K562 (cell line): ENCODE measurements around the gene SNUPN. TPM values are rescaled to one million over a fixed set of nuclear protein-coding genes. Genes with fewer than 3 reads are reported as not detected.

Experiments
- BRCA1 ChIP-seq, 2 experiments: fragments of 450-650 bp in 1 of 2; sonication (generic) in 1 of 2; formaldehyde crosslinking in 1 of 2; IDR thresholded peaks; 2 replicates each; pipeline versions ENCODE4 v1.5.0 to v1.6.1; 2017 to 2020; ENCODE audit warnings: mild to moderate bottlenecking in 1 of 2, missing genetic modification reagents in 1 of 2
- BRD4 ChIP-seq: fragments of 200-600 bp; sonication (generic); IDR thresholded peaks from 2 replicates; pipeline ENCODE4 v1.6.1; 2017; ENCODE audit warnings: inconsistent platforms
- BRD9 ChIP-seq: fragments of 450-650 bp; IDR thresholded peaks from 2 replicates; pipeline ENCODE4 v1.6.1; 2018; ENCODE audit warnings: low read depth; ENCODE audit not compliant: partially characterized antibody
- NEUROD1 ChIP-seq: fragments of 150-350 bp; IDR thresholded peaks from 2 replicates; pipeline ENCODE4 v1.6.1; 2014; ENCODE audit warnings: borderline replicate concordance, low read length, low read depth; ENCODE audit not compliant: partially characterized antibody
- RB1 ChIP-seq: fragments of 450-650 bp; IDR thresholded peaks from 2 replicates; pipeline ENCODE4 v1.6.1; 2017; ENCODE audit warnings: low read depth, mild to moderate bottlenecking
- SRSF9 ChIP-seq: fragments of 200-400 bp; formaldehyde crosslinking; IDR thresholded peaks from 2 replicates; pipeline ENCODE4 v1.6.1; 2017; ENCODE audit warnings: low read depth, low read length, borderline replicate concordance
- TAF15 ChIP-seq: fragments of 200-400 bp; formaldehyde crosslinking; IDR thresholded peaks from 2 replicates; pipeline ENCODE4 v1.6.1; 2017; ENCODE audit warnings: mild to moderate bottlenecking, low read depth, low read length, moderate library complexity
- TAL1 ChIP-seq: fragments of 450-650 bp; IDR thresholded peaks from 2 replicates; pipeline ENCODE4 v1.6.1; 2016; ENCODE audit warnings: mild to moderate bottlenecking
- XRCC4 ChIP-seq: IDR thresholded peaks from one replicate; pipeline ENCODE4 v1.6.1; 2011; ENCODE audit not compliant: insufficient read depth, insufficient read length; ENCODE audit errors: extremely low read depth
- ZNF146 ChIP-seq: IDR thresholded peaks from one replicate; pipeline ENCODE4 v1.6.1; 2018; ENCODE audit warnings: missing compliant biosample characterization; ENCODE audit not compliant: unreplicated experiment
- ZNF175 ChIP-seq: fragments of 200-800 bp; sonication (Bioruptor generic); IDR thresholded peaks from 2 replicates; pipeline ENCODE4 v1.6.1; 2016; ENCODE audit warnings: low read depth, mild to moderate bottlenecking, missing genetic modification characterization, missing compliant biosample characterization
- ZNF764 ChIP-seq: fragments of 250-450 bp; sonication (Bioruptor Pico); IDR thresholded peaks from 2 replicates; pipeline ENCODE4 v1.4.0; 2020; ENCODE audit warnings: low read depth, mild to moderate bottlenecking, moderate library complexity
- polyA plus RNA-seq, 8 experiments: library from polyadenylated mRNA; depleted of rRNA in 4 of 8; stranded (reverse) in 5 of 8; unstranded in 3 of 8; fragments of >200 nt; fragmentation: Nextera tagmentation in 2 of 8; fragmentation: Illumina TruSeq in 1 of 8; extraction: Ambion mirVana in 2 of 8; extraction: Trizol in 1 of 8; gene quantifications; 2 replicates each; pipeline versions ENCODE4 v1.2.1 to v1.2.3, GENCODE V29; 2011 to 2014; ENCODE audit warnings: inconsistent platforms in 1 of 8, missing spikeins in 1 of 8
- total RNA-seq, 7 experiments: library from RNA; depleted of rRNA in 6 of 7; stranded (reverse); fragments of >200 nt in 6 of 7; fragmentation: Illumina TruSeq in 2 of 7; extraction: Trizol in 2 of 7; gene quantifications; 2 replicates each; pipeline versions ENCODE4 v1.2.1 to v1.2.3, GENCODE V29; 2011 to 2021; ENCODE audit warnings: low replicate concordance in 1 of 7
- TF ChIP-seq, protein P1 (sequence below): IDR thresholded peaks from 2 replicates; pipeline ENCODE4 v1.6.1; 2011; ENCODE audit warnings: borderline replicate concordance, low read depth, mild to moderate bottlenecking, moderate library complexity, low read length; ENCODE audit not compliant: insufficient read depth, poor library complexity, severe bottlenecking
- TF ChIP-seq, protein P2 (sequence below): fragments of 450-650 bp; formaldehyde crosslinking; IDR thresholded peaks from 2 replicates; pipeline ENCODE4 v1.4.0; 2020; ENCODE audit warnings: mild to moderate bottlenecking, moderate library complexity
- TF ChIP-seq, protein P3 (sequence below): fragments of 250-450 bp; sonication (Bioruptor Pico); IDR thresholded peaks from 2 replicates; pipeline ENCODE4 v1.5.0; 2021; ENCODE audit warnings: mild to moderate bottlenecking, moderate library complexity
- TF ChIP-seq, protein P4 (sequence below): fragments of 450-650 bp; formaldehyde crosslinking; conservative IDR thresholded peaks from 2 replicates; pipeline ENCODE4 v1.4.0; 2022; ENCODE audit warnings: mild to moderate bottlenecking, missing genetic modification characterization
- TF ChIP-seq, protein P5 (sequence below): sonication (generic); formaldehyde crosslinking; IDR thresholded peaks from 2 replicates; pipeline ENCODE4 v1.8.0; 2022; ENCODE audit warnings: mild to moderate bottlenecking, missing genetic modification reagents

The SNUPN gene
- total and polyA plus RNA-seq, 9 of the 15 experiments (the other 6 are each of a cell fraction or from before 2014, with no cell fraction given), result 32.2 to 78.3 (median 40.0) TPM

DNA sequence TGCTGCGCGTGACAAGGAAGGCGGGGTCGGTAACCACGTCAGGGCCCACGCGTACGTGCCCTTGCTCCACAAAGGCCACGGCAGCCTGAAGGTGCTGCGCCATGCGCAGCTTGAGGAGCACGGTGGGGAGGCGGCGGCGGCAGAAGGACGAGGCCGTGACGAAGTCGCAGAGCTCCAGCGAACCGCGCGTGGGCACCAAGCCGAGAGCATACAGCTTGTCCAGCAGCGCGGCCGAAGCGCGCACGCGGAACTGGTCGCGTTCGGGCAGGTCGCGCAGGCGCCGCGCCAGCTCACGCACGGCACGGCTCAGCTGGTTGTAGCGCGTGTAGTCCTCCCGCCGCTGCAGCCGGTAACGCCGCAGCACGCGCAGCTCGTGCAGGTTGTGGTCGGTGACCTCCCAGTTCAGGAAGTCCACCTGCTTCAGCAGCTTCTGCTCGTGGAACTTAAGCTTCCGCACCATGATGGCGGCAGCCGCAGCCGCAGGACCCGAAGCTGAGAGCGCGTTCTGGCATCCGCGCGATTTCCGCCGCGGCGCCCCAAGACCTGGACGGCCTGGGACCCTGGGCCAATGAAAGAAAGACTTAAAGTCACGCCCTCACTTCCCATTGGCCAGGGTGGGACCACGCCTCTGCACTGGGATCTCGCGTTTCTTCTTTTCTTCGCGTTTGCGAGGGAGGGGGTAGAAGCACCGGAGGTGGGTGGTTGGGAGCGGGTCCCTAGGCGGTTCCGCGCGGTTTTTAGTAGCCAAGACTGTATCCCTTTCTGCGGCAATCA is 14.4 kb upstream of the SNUPN start, which contains the start of gene IMP3 (continued):
- TF ChIP-seq NEUROD1 (peak; percentile 87), TAF15 (no peak), TAL1 (no peak), SRSF9 (no peak), RB1 (no peak; the same call in 1 of the 2 replicates), BRD4 (no peak; the same call in 1 of the 2 replicates), ZNF146 (no peak), ZNF764 (CRISPR knock-in tag) (no peak), XRCC4 (no peak), BRD9 (no peak), BRCA1 (IDR thresholded peaks at IDR 0.05) (no peak), BRCA1 (CRISPR knock-in tag; IDR thresholded peaks at IDR 0.05) (no peak), ZNF175 (no peak)
- TF ChIP-seq, protein P1, sequence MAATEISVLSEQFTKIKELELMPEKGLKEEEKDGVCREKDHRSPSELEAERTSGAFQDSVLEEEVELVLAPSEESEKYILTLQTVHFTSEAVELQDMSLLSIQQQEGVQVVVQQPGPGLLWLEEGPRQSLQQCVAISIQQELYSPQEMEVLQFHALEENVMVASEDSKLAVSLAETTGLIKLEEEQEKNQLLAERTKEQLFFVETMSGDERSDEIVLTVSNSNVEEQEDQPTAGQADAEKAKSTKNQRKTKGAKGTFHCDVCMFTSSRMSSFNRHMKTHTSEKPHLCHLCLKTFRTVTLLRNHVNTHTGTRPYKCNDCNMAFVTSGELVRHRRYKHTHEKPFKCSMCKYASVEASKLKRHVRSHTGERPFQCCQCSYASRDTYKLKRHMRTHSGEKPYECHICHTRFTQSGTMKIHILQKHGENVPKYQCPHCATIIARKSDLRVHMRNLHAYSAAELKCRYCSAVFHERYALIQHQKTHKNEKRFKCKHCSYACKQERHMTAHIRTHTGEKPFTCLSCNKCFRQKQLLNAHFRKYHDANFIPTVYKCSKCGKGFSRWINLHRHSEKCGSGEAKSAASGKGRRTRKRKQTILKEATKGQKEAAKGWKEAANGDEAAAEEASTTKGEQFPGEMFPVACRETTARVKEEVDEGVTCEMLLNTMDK, result no peak
- TF ChIP-seq, protein P2, sequence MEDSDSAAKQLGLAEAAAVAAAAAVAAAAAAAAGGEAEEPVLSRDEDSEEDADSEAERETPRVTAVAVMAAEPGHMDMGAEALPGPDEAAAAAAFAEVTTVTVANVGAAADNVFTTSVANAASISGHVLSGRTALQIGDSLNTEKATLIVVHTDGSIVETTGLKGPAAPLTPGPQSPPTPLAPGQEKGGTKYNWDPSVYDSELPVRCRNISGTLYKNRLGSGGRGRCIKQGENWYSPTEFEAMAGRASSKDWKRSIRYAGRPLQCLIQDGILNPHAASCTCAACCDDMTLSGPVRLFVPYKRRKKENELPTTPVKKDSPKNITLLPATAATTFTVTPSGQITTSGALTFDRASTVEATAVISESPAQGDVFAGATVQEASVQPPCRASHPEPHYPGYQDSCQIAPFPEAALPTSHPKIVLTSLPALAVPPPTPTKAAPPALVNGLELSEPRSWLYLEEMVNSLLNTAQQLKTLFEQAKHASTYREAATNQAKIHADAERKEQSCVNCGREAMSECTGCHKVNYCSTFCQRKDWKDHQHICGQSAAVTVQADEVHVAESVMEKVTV, result no peak
- TF ChIP-seq, protein P3, sequence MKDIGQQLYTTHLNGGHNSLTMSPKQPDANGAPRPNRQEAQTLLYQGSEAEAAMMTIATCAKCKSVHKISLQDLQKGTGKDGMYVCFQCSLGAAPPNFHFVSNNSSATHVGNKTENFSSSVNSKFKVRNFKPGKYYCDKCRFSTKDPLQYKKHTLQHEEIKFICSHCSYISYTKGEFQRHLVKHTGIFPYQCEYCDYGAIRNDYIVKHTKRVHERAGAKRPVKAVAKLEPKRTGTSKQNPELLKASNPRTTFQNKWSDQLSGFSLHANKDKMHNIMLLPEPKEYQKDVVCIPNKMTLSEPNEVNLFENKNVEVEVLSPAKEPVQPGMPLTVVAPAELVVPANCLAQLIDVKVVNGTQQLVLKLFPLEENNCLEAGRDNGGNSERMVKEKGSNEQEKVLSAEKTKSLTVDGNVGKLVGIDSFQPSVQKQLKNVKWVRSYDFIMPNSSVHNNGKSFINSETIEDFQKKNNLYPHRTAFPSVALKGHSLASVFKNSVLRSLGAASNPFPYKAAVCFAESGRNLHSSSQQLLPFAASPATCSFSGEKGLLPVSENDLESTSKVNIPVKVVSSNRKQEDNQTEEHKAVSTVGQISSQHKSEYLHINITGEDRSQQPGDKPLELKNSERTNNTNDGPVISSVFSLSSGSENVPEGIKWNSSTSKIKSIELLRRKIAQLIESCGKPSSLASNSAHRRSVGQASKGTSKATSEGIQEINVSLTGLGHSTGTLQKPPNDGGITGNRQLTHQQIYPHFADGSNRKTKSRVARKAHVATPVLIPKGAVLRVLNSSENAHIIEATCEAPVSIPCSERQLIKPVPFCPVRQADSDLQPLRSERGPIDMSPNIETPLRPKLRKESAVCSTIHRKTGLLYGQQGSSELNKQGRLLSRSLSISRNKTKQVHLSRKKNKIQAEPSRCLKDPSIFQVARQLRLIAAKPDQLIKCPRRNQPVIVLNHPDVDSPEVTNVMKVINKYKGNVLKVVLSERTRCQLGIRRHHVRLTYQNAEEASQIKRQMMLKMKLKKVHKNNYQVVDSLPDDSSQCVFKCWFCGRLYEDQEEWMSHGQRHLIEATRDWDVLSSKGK (CRISPR knock-in tag), result no peak
- TF ChIP-seq, protein P4, sequence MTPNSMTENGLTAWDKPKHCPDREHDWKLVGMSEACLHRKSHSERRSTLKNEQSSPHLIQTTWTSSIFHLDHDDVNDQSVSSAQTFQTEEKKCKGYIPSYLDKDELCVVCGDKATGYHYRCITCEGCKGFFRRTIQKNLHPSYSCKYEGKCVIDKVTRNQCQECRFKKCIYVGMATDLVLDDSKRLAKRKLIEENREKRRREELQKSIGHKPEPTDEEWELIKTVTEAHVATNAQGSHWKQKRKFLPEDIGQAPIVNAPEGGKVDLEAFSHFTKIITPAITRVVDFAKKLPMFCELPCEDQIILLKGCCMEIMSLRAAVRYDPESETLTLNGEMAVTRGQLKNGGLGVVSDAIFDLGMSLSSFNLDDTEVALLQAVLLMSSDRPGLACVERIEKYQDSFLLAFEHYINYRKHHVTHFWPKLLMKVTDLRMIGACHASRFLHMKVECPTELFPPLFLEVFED, result no peak
- TF ChIP-seq, protein P5, sequence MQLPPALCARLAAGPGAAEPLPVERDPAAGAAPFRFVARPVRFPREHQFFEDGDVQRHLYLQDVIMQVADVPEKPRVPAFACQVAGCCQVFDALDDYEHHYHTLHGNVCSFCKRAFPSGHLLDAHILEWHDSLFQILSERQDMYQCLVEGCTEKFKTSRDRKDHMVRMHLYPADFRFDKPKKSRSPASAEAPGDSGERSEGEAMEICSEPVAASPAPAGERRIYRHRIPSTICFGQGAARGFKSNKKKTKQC (CRISPR knock-in tag), result 0 out of 2 replicates have a peak, but pooled peaks have one; percentile 46
